ENCODE measurements around the gene OR5W2.
"Not testable (repeated sequence)": the region's sequence is repeated elsewhere in the genome, so short reads cannot be mapped to it uniquely, and the experiment has no call there.

The OR5W2 gene

GRCh38 chr11:55914482-55914881 is at the start of gene OR5W2:
Gene OR5W2 (minus strand): TSS chr11:55914582. CDS start chr11:55914582, 0 bp downstream.
- no peak for DNase-seq (ENCODE audit: low read depth in 3 of 3)

GRCh38 chr11:55956521-55956920 is 42.1 kb upstream of the OR5W2 start:
- DNase-seq (ENCODE audit: low read depth in 3 of 3), result no peak

- DNase-seq (ENCODE audit: low read depth in 3 of 3), result no peak
These were observed 34.9 kb upstream of the OR5W2 start for GRCh38 chr11:55949330-55949729.

- no peak for DNase-seq (ENCODE audit: low read depth in 3 of 3)
These were observed 28.5 kb upstream of the OR5W2 start for GRCh38 chr11:55942785-55943392.

GRCh38 chr11:55936300-55936699 is 21.9 kb upstream of the OR5W2 start, which contains the start of gene OR5I1:
Gene OR5I1 (minus strand): TSS chr11:55936400. CDS start chr11:55936400, 0 bp downstream.
- no peak for DNase-seq (ENCODE audit: low read depth in 3 of 3)

- no peak for DNase-seq (ENCODE audit: low read depth in 3 of 3)
These were observed 6.2 kb upstream of the OR5W2 start for GRCh38 chr11:55920537-55920936.

GRCh38 chr11:55902308-55902707 is 12.1 kb downstream of the OR5W2 start:
- DNase-seq (ENCODE audit: low read depth in 3 of 3), result no peak

GRCh38 chr11:55895216-55895615 is 19.2 kb downstream of the OR5W2 start:
- no peak for DNase-seq (ENCODE audit: low read depth in 3 of 3)

GRCh38 chr11:55885481-55885880 is 28.9 kb downstream of the OR5W2 start:
- not testable (repeated sequence) for DNase-seq (ENCODE audit: low read depth in 3 of 3)

- not testable (repeated sequence) for DNase-seq (ENCODE audit: low read depth in 3 of 3)
These were observed 29.4 kb downstream of the OR5W2 start for GRCh38 chr11:55884995-55885394.

GRCh38 chr11:55882997-55883396 is 31.4 kb downstream of the OR5W2 start, which contains the start of gene TRIM51:
Gene TRIM51 (plus strand): TSS chr11:55883297. CDS start chr11:55885429, 2,132 bp downstream.
- not testable (repeated sequence) for DNase-seq (ENCODE audit: low read depth in 3 of 3)

- not testable (repeated sequence) for DNase-seq (ENCODE audit: low read depth in 3 of 3)
These were observed 41.2 kb downstream of the OR5W2 start for GRCh38 chr11:55873146-55873545.

GRCh38 chr11:55872731-55873130 is 41.7 kb downstream of the OR5W2 start:
- not testable (repeated sequence) for DNase-seq (ENCODE audit: low read depth in 3 of 3)

- DNase-seq (ENCODE audit: low read depth in 3 of 3), result not testable (repeated sequence)
These were observed 47.0 kb downstream of the OR5W2 start for GRCh38 chr11:55867354-55867753.
